GM08714 (cell line): ENCODE results near the gene NLK.
"Not testable (repeated sequence)": the region's sequence is repeated elsewhere in the genome, so short reads cannot be mapped to it uniquely, and the experiment has no call there.

Experiments
- H3K4me3 ChIP-seq: fragments of 200-500 bp; sonication (Bioruptor generic); 2 replicates; pipeline ENCODE4 v1.5.1; 2014; ENCODE audit warnings: mild to moderate bottlenecking, low read length, inconsistent platforms
- ZNF274 ChIP-seq: IDR thresholded peaks from 2 replicates; pipeline ENCODE4 v1.6.1; 2012; ENCODE audit warnings: mild to moderate bottlenecking, low read depth, low read length

Gene NLK

DNA sequence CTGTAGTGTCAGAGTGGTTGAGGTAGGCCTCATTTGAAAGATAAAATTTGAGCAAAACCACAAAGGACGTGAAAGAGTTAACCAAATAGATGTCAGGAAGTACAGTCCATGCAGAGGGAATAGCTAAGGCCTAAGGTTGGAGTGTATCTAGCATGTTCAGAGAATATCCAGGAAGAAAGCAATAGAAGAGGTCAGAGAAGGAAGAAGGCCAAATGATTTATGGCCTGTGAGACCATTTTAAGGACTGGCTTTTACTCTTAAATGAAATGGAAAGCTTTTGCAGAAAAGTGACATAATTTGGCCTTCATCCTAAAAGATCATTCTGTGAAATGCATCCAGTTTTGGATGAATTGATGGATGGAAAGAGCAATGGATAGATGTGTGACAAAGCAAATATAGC is 116.5 kb downstream of the NLK start:
- no peak overlapping the region for H3K4me3 ChIP-seq
- TF ChIP-seq ZNF274 = no peak

DNA sequence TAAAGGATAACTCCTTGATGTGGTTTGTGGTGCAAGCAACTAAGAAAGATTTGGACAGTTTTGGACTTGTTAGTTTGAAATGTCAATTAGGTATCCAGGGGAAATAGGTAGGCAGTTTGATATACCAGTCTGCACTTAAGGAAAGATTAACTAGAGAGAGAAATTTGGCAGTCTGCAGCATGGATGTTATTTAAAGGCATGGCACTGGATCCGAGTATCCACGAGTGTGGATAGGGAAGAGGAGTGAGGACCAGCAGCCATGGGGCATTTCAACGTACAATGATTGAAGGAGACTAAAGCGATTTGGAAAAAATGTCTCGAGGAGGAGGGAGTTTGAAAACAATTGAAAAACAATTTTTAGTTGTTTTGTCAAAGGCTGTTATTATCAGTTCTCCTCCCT is 117.4 kb downstream of the NLK start:
- no peak for TF ChIP-seq ZNF274
- H3K4me3 ChIP-seq = no peak overlapping the region

GRCh38 chr17:28160610-28161009 is 118.1 kb downstream of the NLK start:
- no peak overlapping the region for H3K4me3 ChIP-seq
- TF ChIP-seq ZNF274 = no peak

GRCh38 chr17:28161311-28161710 is 118.8 kb downstream of the NLK start:
- H3K4me3 ChIP-seq = no peak overlapping the region
- no peak for TF ChIP-seq ZNF274

DNA sequence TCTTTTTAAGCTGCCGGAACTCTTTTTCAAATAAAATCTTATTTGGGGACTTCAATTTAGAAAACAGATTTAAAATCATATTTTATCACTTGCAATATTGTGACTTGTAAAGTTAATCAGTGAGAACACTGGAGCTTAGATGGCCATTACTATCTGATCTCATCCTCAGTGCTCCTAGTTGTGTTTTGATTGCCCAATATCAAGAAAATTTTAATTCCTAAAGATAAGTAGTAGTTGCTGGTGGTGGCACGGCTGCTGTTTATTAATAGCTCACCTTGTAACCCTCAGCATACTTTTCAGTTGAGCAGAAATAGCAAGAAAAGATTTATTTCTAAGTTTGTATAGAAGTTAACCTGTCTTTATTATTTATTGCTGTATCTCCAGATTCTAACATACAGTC is 124.0 kb downstream of the NLK start:
- no peak overlapping the region for H3K4me3 ChIP-seq
- TF ChIP-seq ZNF274 = no peak

- no peak overlapping the region for H3K4me3 ChIP-seq
- TF ChIP-seq ZNF274 = no peak
These were observed 127.3 kb downstream of the NLK start for GRCh38 chr17:28169621-28170349.

- no peak for TF ChIP-seq ZNF274
- no peak overlapping the region for H3K4me3 ChIP-seq
These were observed 128.3 kb downstream of the NLK start for GRCh38 chr17:28170771-28171170.

DNA sequence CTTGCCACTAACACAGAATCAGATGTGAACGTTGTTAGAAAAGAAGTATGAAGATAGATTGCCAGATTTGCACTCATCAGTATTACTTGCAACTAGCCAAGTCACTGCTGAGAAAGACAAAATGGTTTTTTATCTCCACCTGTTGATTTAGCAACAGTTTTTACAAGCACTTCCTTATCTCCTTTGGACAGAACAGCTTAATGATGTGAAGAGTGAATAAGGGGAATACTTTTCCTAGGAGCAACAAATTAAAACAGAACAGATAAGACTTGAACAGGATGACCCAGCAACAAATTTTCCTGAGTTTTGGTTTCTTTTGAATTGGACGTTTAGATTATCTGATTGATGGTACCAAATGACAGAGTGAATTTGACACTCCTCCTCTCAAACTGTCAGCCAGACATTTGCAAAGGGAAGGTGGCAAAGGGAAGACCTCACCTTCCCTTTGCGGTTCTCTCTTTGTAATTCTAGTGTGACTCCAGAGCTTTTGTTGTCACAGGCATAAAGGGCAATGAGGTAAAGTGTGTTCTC is 130.6 kb downstream of the NLK start:
- TF ChIP-seq ZNF274 = no peak
- no peak overlapping the region for H3K4me3 ChIP-seq

DNA sequence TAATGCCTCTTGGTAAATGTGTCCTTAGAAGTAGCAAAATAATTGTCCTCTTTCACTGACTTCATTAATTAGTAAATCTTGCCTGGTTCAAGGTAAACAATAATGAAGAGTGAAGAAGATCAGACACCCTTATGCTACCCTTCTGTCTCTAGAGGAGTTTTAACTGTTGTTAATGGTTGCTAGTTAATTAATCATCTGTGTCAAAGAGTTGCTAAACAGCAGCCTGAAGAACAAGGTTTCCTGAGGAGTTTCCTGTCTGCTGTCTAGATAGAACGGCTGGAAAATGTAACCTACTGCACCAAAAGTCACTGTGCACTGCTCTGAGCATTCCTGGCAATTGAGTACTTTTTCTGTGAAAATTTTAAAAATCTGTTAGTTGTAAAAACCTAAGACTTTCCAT is 131.3 kb downstream of the NLK start:
- H3K4me3 ChIP-seq = no peak overlapping the region
- no peak for TF ChIP-seq ZNF274

DNA sequence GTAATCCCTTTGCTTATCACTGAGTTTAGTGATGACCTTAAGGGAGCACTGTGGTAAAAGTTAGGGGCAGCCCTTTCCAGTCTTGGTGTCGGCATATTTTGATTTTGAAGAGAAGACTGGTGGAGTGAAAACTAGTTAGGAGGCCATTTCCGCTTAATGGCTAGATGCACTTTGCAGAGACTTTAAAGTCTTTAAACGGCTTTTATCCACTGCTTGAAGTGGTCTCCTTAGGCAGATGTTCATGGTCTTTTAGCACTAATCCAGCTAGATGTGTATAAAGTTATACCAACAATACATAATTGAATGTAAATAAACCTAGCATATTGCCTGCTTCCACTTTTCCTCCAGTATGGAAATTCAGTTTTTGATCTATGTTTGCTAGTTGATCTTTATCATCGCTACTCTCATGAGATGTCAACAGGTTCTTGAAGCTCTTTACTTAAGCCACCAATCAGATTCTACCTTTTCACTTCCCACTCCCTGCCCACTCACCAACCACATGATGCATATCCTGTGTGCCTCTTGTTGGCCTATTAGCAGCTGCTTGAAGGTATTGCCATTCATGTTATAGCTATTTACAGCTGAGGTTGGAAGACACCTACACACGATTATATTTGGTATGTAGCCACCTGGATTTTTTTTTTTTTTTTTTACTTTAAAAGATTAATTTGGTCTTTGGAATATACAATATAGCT is 132.0 kb downstream of the NLK start:
- no peak for TF ChIP-seq ZNF274
- no peak overlapping the region for H3K4me3 ChIP-seq

DNA sequence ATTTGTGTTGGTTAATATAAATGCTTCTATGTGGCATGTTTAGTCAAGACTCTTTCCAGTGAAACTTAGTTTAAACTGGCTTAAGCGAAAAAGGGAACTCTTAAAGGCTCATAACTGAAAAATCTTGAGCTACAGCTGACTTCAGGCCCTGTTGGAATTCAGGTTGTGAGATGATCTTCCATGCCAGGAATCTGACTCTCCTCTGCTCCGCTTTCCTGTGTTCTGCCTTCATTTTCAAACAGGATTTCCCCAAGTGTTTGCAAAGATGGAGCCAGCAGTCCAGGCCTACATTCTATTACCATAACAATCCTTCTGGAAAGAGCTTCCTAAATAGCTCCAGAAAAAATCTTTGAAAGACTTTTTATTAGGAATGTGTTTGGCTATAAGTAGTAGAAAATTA is 134.9 kb downstream of the NLK start:
- no peak overlapping the region for H3K4me3 ChIP-seq

DNA sequence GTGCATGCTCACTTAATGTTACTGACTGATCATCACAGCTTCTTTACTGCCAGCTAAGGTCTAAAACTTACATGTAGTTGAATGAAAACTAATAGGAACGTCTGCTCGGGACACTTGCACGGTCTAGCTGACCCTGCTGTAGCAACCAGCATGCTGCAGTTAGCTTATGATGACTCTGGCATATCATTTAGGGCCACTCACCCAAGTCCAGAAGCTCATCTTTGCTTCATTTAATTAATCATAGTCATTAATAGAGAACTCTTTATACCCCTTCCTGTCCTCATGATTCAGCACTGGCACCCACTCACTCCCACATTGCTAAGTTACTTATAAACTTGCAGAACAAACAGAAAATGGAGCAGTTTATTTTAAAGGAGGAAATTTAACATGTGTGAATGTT is 136.3 kb downstream of the NLK start:
- H3K4me3 ChIP-seq = no peak overlapping the region
- TF ChIP-seq ZNF274 = no peak

More for the DNA sequence above, 134.9 kb downstream of the NLK start:
- TF ChIP-seq ZNF274 = no peak

- no peak for TF ChIP-seq ZNF274
- H3K4me3 ChIP-seq = no peak overlapping the region
These were observed 138.0 kb downstream of the NLK start for GRCh38 chr17:28180449-28180848.

- H3K4me3 ChIP-seq = no peak overlapping the region
- no peak for TF ChIP-seq ZNF274
These were observed 139.1 kb downstream of the NLK start for GRCh38 chr17:28181568-28181967.

GRCh38 chr17:28182559-28182958 is 140.1 kb downstream of the NLK start:
- TF ChIP-seq ZNF274 = no peak
- no peak overlapping the region for H3K4me3 ChIP-seq

DNA sequence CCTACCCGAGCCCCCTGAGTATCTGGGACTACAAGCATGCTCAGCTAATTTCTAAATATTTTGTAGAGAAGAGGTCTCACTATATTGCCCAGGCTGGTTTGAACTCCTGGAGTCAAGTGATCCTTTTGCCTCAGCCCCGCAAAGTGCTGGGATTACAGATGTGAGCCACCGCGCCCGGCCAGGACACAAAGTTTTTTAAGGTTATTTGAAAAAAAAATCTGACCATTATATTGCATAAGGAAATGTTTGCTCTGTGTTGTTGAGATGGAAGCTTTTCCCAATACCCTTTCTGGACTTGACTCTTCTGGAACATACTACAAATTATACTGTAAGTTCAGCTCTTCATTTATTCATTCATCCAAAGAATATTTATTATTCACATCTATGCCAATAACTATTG is 143.2 kb downstream of the NLK start:
- no peak overlapping the region for H3K4me3 ChIP-seq
- no peak for TF ChIP-seq ZNF274

- not testable (repeated sequence) for H3K4me3 ChIP-seq
These were observed 144.0 kb downstream of the NLK start for GRCh38 chr17:28186472-28186871.
